Astrocyte (in vitro differentiated cells and primary cell): ENCODE data around the gene BCAR3. TPM values are rescaled to one million over a fixed set of nuclear protein-coding genes. Genes with fewer than 3 reads are reported as not detected.

Source experiments
- DNase-seq: peaks from one replicate; pipeline ENCODE4 v3.0.0-alpha.2; 2010; ENCODE audit warnings: low read depth
- FAIRE-seq: peaks from 2 replicates; lab custom pipeline; 2011; peaks lifted over from hg19 to GRCh38; lab: Jason Lieb, UNC
- H2AFZ ChIP-seq: 2 replicates; pipeline ENCODE4 v1.6.0; 2012; ENCODE audit warnings: low read depth, low read length, inconsistent platforms
- H3K27ac ChIP-seq: 2 replicates; pipeline ENCODE4 v1.5.1; 2011; ENCODE audit warnings: low read depth, low read length, inconsistent platforms
- H3K27me3 ChIP-seq: 2 replicates; pipeline ENCODE4 v1.6.0; 2011; ENCODE audit warnings: low read length, inconsistent platforms; ENCODE audit not compliant: insufficient read depth
- H3K36me3 ChIP-seq: 2 replicates; pipeline ENCODE4 v1.5.1; 2011; ENCODE audit warnings: low read length, inconsistent platforms; ENCODE audit not compliant: insufficient read depth
- H3K4me1 ChIP-seq: 2 replicates; pipeline ENCODE4 v1.5.1; 2011; ENCODE audit warnings: low read length, inconsistent platforms; ENCODE audit not compliant: insufficient read depth
- H3K4me2 ChIP-seq: 2 replicates; pipeline ENCODE4 v1.6.0; 2012; ENCODE audit warnings: low read length, inconsistent platforms
- H3K4me3 ChIP-seq: 2 replicates; pipeline ENCODE4 v1.5.1; 2011; ENCODE audit warnings: low read depth, mild to moderate bottlenecking, low read length, inconsistent platforms; ENCODE audit not compliant: insufficient read depth
- H3K79me2 ChIP-seq: 2 replicates; pipeline ENCODE4 v1.6.0; 2012; ENCODE audit warnings: mild to moderate bottlenecking, low read length, inconsistent platforms; ENCODE audit not compliant: insufficient read depth
- H3K9ac ChIP-seq: 2 replicates; pipeline ENCODE4 v1.6.0; 2012; ENCODE audit warnings: mild to moderate bottlenecking, low read length, inconsistent platforms
- H3K9me3 ChIP-seq: 2 replicates; pipeline ENCODE4 v1.5.1; 2012; ENCODE audit warnings: low read depth, mild to moderate bottlenecking, low read length, inconsistent platforms; ENCODE audit not compliant: insufficient read depth
- H4K20me1 ChIP-seq: 2 replicates; pipeline ENCODE4 v1.6.0; 2012; ENCODE audit warnings: low read length, inconsistent platforms; ENCODE audit not compliant: insufficient read depth
- H3K27ac Mint-ChIP-seq: one replicate; pipeline ENCODE4 v1.8.0; 2021; ENCODE audit warnings: mild to moderate bottlenecking, mixed read lengths; ENCODE audit not compliant: unreplicated experiment
- H3K27me3 Mint-ChIP-seq: one replicate; pipeline ENCODE4 v1.8.0; 2021; ENCODE audit warnings: low read depth, mixed read lengths; ENCODE audit not compliant: unreplicated experiment
- H3K36me3 Mint-ChIP-seq: one replicate; pipeline ENCODE4 v1.8.0; 2021; ENCODE audit warnings: low read depth, mixed read lengths; ENCODE audit not compliant: unreplicated experiment
- H3K4me1 Mint-ChIP-seq: one replicate; pipeline ENCODE4 v1.8.0; 2021; ENCODE audit warnings: low read depth, mixed read lengths; ENCODE audit not compliant: unreplicated experiment
- H3K4me3 Mint-ChIP-seq: one replicate; pipeline ENCODE4 v1.8.0; 2021; ENCODE audit warnings: mild to moderate bottlenecking, moderate library complexity, mixed read lengths; ENCODE audit not compliant: unreplicated experiment
- H3K9me3 Mint-ChIP-seq: one replicate; pipeline ENCODE4 v1.8.0; 2021; ENCODE audit warnings: mild to moderate bottlenecking, mixed read lengths; ENCODE audit not compliant: unreplicated experiment
- CTCF ChIP-seq: IDR thresholded peaks from 2 replicates; pipeline ENCODE4 v1.5.1; 2011; ENCODE audit warnings: low read depth, mild to moderate bottlenecking, inconsistent platforms, low read length, moderate library complexity; ENCODE audit not compliant: insufficient read depth
- EZH2 ChIP-seq: IDR thresholded peaks from 2 replicates; pipeline ENCODE4 v1.6.1; 2012; ENCODE audit warnings: mild to moderate bottlenecking, low read length, inconsistent platforms; ENCODE audit not compliant: insufficient read depth
- total RNA-seq: library from RNA; stranded (reverse); gene quantifications from 2 replicates; pipeline ENCODE4 v1.2.1, GENCODE V29; 2021

BCAR3 gene
- total RNA-seq, 1 donor from 2014 or later: 30.0 TPM

DNA sequence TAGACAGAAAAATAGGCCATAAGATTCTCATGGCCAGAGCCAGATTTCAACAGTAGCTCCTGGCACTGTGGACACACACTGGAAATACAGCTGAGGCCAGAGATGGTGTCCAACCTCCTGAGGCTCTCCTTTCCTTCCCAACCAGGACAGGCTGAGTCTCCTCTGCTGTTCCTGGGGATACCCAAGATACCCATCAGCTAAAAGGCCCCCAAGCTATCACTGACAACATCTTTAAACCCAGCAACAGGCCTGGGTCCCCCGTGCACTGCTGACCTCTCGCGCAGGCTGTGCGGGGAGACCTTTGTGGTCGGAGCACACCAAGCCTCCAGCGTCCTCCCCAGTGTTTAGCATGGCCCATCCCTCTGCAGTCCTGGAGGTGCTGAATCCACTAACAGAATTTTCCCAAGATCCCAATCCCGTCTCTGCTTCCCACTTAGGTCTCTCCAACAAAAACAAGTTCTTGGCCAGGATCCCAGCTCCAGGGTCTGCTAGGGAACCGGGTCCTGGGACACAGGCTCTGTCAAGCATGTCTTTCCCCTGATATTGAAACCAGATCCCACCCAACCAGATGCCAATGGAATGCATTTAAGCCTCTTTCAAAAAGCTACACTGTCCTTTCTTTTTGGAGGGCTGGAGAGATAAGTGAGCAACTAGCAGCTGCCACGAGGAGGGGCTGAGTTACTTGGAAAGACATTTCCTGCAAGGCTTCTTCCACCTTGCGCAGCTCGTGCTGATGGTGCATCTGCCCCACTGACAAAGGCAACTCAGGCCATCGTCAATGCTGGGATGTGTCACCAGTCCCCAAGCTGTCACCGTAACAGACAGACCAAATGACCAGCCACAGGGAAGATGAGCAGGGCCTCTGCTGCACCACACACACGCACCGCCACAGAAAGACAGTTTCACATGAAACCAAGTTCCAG is 73.2 kb downstream of the BCAR3 start:
- H3K36me3 ChIP-seq: no peaks in the 10 kb centered on the region
- Mint-ChIP-seq H3K36me3 (peaks cover 13% of the 10 kb centered on the region), H3K27me3 (no peaks in the 10 kb centered on the region), H3K9me3 (no peaks in the 10 kb centered on the region), H3K4me3 (no peak overlapping the region), H3K4me1 (peaks cover 69% of the 10 kb centered on the region), H3K27ac (no peak overlapping the region)
- no peak overlapping the region for H2AFZ ChIP-seq
- DNase-seq (peak; percentile 70), FAIRE-seq (no peak)
- H3K27ac ChIP-seq: peak overlapping the region; percentile 85
- H3K4me1 ChIP-seq: peaks cover 55% of the 10 kb centered on the region
- peak overlapping the region; percentile 55 for H3K4me2 ChIP-seq
- H3K27me3 ChIP-seq: no peaks in the 10 kb centered on the region
- TF ChIP-seq EZH2: no peak
- no peak for TF ChIP-seq CTCF
- H3K9ac ChIP-seq: peak overlapping the region; percentile 63
- H4K20me1 ChIP-seq: peaks cover 81% of the 10 kb centered on the region
- no peak overlapping the region for H3K4me3 ChIP-seq
- H3K79me2 ChIP-seq: peaks cover 96% of the 10 kb centered on the region
- H3K9me3 ChIP-seq: no peaks in the 10 kb centered on the region

DNA sequence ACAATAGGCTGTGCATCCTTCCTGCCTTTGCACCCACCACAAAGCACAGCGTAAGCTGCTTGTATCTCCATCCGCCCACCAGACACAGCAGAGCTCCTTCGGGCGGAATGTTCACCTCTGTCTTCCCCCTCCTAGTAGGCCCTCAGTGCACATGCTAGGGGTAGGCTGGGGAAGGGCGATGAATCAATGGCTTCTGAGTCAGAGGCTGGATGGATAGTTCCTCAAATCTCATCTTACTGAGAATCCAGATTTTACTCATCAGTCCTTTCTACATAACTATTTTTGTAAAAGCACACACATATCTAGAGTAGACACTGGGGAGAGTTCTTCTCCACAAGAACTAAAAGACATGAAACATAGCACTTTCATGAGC is 73.8 kb downstream of the BCAR3 start:
- Mint-ChIP-seq H3K36me3 (peaks cover 9% of the 10 kb centered on the region), H3K27me3 (no peaks in the 10 kb centered on the region), H3K4me3 (no peak overlapping the region), H3K27ac (peak overlapping the region; percentile 69), H3K4me1 (peaks cover 62% of the 10 kb centered on the region), H3K9me3 (no peaks in the 10 kb centered on the region)
- H3K27ac ChIP-seq: peak overlapping the region; percentile 85
- H3K4me1 ChIP-seq: peaks cover 50% of the 10 kb centered on the region
- no peaks in the 10 kb centered on the region for H3K27me3 ChIP-seq
- peaks cover 96% of the 10 kb centered on the region for H3K79me2 ChIP-seq
- H3K9ac ChIP-seq: peak overlapping the region; percentile 63
- no peaks in the 10 kb centered on the region for H3K36me3 ChIP-seq
- FAIRE-seq (no peak), DNase-seq (peak; percentile 77)
- no peaks in the 10 kb centered on the region for H3K9me3 ChIP-seq
- H3K4me2 ChIP-seq: peak overlapping the region; percentile 55
- no peak overlapping the region for H2AFZ ChIP-seq
- H4K20me1 ChIP-seq: peaks cover 79% of the 10 kb centered on the region
- H3K4me3 ChIP-seq: no peak overlapping the region
- TF ChIP-seq CTCF (no peak), EZH2 (no peak)
